Measurements from ENCODE around the gene REEP6.
A peak's percentile ranks its signal among the peaks of the same experiment; 100 is the strongest.
"Not testable (repeated sequence)": the region's sequence is repeated elsewhere in the genome, so short reads cannot be mapped to it uniquely, and the experiment has no call there.

Gene REEP6

DNA sequence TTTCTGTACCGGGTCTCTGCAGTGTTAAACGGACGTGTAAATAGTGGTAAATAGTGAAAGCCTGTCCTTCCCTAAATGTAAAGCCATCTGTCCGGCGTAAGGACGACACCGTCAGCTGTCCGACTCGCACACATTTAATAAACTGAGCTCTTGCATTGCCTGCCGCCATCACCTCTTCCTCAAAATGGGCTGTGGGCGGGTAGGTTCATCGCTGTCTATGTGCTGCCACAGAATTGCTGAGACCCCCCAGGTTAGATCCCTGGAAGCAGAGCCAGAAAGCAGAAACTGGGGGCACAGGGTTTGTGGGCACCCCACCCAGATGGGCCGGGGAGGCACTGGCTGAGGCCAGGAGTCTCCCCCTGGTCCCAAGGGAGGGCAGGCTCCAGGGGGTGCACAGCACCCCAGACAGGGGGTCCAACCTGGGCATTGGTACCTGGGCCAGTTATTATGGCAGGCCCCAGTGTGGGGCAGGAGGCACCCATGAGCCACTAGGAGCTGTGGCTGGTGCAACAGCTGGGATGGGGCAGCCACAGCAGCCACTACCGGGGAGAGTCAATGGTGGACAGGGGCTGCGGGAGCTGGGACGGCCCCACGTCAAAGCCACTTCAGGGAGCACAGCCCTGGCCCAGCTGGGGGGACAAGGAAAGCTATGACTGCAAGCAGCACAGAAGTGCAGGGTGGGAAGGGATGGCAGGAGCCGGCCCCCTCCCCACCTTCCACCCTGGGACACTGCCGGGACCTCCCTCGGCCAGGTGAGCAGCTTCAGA lies 17.7 kb upstream of the REEP6 start:
- DNase-seq, result no peak

GRCh38 chr19:1474011-1474764 lies 16.8 kb upstream of the REEP6 start:
- no peak for DNase-seq

GRCh38 chr19:1474765-1475351 lies 16.1 kb upstream of the REEP6 start:
- DNase-seq, result no peak

DNA sequence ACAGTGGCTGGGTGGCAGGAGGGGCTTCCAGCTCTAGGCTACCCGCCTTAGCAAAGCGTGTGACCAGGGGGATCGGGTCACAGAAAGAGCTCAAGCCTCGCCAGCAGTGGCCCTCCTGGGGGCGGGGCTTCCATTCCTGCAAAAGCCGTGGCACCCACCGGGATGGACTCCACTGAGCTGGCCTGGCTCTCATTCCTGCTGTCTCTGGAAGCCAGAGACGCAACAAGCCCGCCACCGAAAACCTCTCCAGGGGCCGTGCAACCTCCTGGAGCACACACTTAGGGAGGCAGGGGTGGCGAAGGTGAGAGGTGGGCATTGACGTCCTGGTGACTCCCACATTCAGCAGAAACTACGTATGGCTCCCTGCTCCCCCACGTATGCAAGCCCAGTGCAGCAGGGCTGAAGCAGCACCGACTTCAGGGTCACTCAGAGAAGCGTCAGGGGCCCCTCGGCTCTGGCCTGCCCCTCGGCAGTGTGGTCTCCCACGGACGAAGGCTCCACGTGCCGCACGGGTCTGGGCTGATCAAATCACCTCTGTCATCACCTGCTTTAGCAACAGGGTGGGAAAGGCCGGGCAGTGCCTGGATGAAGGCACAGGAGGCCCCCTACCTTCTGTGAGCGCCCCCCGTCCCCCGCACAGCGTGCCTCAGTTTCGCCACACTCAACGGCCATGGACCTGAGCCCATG lies 15.1 kb upstream of the REEP6 start:
- DNase-seq, result no peak

DNA sequence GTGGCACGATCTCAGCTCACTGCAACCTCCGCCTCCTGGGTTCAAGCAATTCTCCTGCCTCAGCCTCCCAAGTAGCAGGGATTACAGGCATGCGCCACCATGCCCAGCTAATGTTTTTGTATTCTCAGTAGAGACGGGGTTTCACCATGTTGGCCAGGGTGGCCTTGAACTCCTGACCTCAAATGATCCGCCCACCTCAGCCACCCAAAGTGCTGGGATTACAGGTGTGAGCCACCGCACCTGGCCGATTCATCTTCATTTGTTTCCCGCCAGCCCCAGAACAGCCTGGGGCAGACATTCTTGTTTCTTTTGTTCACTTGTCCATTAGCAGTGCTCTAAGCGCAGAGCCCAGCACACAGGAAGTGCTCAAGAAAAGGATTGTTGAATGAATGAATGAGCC lies 13.9 kb upstream of the REEP6 start:
- DNase-seq, result not testable (repeated sequence)

GRCh38 chr19:1478934-1479707 lies 11.9 kb upstream of the REEP6 start, which contains the start of gene C19orf25:
Gene C19orf25, minus strand, starts transcription at chr19:1479215. Its CDS starts 312 bp downstream, at chr19:1478903.
- peak; percentile 95 to 98 (median 97) for DNase-seq

GRCh38 chr19:1481224-1481892 lies 9.6 kb upstream of the REEP6 start:
- no peak for DNase-seq

DNA sequence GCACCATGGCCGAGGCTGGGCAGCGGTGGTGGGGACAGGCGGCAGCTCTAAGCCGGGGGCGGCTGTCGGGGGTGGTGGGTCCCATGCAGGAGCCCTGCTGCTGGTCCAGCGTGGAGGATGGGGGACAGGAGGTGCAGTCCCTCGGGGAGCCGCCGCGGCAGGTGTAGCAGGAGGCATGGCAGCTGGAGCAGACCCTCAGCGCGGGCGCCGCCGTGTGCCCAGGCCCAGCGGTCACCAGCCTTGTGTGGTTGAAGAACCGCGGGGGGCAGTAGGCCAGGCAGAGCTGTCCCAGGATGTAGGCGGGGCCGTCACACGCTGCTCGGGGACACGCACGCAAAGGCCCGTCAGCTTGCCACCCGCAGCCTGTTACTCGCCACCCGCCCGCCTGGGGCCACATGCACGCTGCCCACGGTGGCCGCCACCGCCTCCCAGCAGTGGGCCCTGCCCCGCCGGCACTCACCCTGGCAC lies 9.1 kb upstream of the REEP6 start:
- DNase-seq, result no peak

- no peak for DNase-seq
Measured at GRCh38 chr19:1482361-1483130, 8.4 kb upstream of the REEP6 start.

GRCh38 chr19:1483131-1483978 lies 7.6 kb upstream of the REEP6 start:
- no peak for DNase-seq

DNA sequence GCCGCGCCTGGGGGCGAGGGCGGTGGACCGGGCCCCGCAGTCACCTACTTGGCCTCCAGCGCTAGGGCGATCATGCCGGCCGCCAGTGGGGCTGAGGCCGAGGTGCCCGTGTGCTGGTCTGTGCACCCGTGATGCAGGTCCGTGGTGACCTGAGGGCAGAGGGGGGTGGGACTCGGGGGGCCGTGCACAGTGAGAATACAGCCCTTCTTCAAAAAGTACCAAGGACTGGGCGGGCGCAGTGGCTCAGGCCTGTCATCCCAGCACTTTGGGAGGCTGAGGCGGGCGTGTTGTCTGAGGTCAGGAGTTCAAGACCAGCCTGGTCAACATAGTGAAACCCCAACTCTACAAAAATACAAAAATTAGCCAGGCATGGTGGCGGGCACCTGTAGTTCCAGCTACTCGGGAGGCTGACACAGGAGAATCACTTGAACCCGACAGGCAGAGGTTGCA lies 7.0 kb upstream of the REEP6 start:
- no peak for DNase-seq

GRCh38 chr19:1486720-1487575 lies 4.0 kb upstream of the REEP6 start:
- no peak for DNase-seq

DNA sequence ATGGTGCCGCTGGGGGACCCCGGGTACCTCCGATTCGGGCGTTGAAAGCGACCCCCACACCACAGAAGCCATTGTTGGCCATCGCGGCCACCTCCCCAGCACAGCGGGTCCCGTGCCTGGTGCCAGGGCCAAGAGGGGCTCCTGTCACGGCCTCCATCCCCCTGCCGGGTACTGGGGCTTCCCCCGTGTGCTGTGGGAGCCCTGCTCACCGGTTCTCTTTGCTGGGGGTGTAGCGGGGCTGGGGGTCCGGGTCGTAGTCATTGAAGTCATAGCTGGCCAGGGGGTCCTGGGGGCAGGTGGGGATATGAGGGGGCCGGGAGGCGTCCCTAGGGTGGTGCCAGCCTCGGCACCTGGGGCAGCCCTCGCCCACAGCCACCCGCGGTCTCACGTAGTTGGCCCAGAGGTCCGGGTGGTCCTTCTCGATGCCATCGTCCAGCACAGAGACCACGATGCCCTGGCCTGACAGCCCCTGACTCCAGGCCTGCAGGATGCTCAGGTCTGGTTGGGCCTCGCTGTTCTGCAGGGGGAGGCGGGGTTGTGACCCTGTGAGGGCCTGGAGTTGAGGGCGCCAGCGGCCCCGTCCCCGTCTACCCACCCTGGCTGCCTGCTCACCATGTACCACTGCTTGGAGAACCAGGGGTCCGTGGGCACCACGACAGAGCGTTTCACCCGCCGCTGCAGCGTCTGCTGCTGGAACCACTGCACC lies 3.3 kb upstream of the REEP6 start:
- DNase-seq, result no peak

DNA sequence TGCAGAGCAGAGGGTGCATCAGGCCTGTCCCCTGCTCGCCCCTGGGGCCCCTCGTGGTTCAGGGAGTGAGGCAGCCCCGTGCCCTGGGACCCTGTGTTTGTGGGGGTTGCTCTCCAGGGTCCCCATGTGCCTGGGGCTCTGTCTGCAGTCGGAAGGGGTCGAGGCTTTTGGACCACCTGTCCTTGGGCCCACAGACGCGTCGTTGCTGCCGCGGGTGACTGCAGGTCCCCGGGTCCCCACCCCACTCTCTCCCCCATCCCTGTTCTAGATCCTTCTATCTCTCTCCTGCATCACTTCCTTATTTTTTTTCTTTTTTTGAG lies 2.7 kb upstream of the REEP6 start:
- DNase-seq, result no peak

- DNase-seq, result no peak
Measured at GRCh38 chr19:1489463-1490310, 1.3 kb upstream of the REEP6 start.

GRCh38 chr19:1490311-1491113 lies 469 bp upstream of the REEP6 start, which contains the start of gene PCSK4:
Gene PCSK4, minus strand, starts transcription at chr19:1490350. Its CDS starts 4 bp downstream, at chr19:1490346.
- DNase-seq, result peak; percentile 98 to 99 (median 99)
